GM21619 (cell line): Measurements from ENCODE around the gene DCHS1.
A peak's percentile ranks its signal among the peaks of the same experiment; 100 is the strongest.

Source experiments
- ATAC-seq: cut with Tn5 transposase; IDR thresholded peaks from one replicate; pipeline ENCODE4 v1.9.1; 2021; ENCODE audit not compliant: unreplicated experiment

DCHS1 gene

DNA sequence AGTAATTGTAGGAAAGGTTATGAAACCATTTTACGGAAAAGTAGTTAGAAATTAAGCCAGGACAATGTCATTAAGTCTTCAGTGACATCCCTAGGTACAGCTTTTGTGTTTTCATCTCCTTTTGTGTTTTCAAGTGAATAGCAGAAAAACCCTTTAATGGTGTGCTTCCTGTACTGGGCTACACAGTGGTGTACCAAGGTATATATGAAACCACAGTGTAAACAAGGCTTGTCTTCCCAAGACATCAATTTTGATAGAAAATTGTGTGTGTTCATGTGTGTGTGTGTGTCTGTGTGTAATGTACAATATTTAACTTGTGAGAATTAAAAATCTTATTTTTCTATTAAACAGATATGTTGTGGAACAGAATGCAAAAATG lies 18.6 kb upstream of the DCHS1 start:
- no peak for ATAC-seq

DNA sequence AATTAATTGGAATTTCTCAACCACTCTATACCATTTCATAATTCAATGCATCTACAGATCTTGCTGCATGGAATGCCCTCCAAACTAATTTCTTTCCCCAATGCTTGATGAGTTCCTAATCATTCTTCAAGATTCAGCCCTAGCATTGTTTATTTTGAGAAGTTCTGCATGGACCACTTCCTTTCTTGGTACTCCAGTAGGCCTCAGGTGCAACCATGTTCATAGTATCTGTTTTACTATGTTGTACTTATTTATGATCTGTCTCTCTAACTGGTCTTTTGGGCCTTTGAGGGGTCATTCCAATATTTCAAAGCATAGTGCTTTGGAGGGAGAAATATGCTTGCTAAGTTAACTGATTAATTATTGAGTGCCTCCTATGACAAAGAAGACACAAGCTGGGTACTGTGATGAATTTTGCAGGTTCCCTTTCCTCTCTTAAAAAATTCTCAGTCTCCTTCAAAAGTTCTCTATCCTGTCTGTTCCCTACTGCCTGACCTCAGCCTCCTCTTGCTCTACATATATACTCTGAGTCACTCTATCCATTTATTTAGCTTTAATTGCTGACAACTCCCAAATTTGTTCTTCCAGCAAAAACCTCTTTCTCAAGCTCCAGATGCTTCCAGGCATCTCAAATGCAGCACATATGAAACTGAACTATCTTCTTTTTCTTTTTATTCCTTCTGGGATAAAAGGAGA lies 18.1 kb upstream of the DCHS1 start:
- ATAC-seq: no peak

DNA sequence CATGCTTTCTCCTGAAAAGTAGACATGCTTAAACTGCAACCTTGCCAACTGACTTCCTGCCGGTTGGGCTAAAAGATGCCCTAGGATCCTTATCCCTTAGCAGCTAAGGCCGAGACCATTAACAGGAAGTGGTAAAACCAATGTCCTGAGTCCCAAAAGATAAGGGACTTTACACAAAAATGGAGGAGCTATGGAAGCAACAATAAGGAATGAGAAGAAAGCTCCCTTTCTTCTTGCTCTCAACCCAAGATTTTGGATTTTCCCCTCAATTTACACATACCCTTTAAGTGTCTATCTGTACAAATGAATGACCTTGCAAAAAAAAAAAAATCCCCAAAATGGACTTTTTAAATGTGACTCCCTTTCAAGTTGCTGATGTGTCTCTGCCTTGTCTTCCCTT lies 16.4 kb upstream of the DCHS1 start:
- ATAC-seq: no peak

DNA sequence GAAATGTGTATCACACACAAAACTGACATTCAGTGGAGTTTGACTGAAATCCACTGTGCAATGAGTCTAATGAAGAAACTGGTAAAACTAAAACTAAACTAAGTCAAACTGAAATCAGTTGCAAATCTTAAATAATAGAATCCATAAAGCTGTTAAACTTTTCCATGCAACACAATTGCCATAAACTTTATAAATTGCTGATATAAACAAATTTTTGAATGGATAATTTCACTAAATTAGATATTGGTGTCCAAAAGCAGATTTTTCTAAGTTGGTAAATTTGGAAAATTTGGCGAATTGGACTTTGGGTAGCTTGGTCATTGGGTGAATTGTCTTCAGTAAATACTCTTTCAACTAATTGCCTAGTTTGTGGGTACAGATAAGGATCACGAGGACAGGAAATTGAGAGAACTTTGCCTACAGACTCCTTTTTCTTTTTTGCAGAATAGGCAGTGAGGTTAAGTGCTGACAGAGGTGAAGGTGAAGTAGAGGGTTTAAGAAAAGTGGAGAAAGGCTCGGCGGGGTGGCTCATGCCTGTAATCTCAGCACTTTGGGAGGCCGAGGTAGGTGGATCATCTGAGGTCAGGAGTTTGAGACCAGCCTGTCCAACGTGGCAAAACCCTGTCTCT lies 14.7 kb upstream of the DCHS1 start:
- no peak for ATAC-seq

DNA sequence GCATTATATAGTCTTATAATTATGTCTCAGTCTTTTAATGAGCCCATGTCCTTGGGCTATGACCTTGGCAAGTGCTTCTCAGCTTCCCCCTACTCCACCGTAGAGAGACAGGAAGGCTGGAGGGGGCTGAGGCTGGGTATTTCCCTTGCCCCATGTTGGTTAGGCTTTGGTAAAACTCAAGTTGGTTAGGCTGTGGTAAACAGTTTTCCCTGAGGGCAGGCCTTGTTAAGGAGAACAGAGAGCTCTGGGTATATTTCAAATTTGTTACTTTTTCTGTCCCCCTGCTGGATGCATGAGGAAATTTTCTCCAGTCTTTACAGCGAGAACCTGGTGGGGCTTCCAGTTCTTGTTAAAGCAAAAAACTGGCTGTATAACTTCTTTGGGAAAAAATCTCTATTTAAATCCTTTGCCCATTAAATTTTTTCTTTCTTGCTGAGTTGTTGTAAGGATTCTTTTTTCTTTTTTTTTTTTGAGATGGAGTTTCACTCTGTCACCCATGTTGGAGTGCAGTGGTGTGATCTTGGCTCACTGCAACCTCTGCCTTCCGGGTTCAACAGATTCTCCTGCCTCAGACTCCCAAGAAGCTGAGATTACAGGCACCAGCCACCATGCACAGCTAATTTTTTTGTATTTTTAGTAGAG lies 12.2 kb upstream of the DCHS1 start:
- ATAC-seq: peak; percentile 75

DNA sequence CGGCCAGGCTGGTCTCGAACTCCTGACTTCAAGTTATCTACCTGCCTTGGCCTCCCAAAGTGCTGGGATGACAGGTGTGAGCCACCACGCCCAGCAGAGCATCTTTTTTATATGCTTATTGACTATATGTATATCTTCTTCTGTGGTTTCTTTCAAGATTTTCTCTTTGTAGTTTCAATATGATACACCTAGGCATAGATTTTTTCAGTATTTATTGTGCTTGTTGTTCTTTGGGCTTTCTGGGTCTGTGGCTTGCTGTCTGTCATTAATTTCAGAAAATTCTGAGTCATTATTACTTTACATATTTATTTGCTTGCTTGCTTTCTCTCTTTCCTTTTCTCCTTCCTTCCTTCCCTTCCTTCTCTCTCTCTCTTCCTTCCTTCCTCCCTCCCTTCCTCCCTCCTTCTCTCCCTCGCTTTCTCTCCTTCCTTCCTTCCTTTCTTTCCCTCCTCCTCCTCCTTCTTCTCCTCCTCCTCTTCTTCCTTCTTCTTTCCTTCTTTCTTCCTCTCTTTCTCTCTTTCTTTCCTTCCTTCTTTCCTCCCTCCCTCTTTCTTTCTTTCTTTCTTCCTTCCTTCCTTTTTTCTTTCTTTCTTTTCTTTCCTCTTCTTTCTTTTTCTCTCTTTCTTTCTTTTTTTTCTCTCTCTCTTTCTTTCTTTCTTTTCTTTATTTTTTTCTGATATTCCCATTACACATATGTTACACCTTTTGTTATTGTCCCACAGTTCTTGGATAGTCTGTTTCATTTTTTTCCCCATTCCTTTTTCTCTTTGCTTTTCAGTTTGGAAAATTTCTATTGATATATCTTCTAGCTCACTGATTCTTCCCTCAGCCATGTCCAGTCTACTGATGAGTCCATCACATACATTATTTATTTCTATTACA lies 10.9 kb upstream of the DCHS1 start:
- ATAC-seq: no peak

DNA sequence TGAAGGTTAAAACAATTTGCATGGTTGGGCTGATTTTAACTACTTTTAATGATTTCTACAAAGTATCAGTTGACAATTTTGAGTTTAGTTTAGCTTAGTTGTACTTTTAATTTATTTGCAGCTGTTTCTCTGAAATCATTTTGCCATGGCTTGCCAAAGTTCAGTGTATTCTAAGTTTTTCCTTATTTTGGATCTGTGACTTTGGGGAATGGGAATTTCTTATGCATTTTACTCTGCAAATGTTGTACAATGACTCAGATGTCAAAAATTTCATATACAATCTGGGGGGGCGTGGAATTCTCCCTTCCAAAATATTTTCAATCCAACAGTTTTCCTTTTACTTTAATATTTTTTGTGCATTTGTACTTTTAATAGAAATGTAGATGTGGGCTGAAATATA lies 8.9 kb upstream of the DCHS1 start:
- ATAC-seq: no peak

DNA sequence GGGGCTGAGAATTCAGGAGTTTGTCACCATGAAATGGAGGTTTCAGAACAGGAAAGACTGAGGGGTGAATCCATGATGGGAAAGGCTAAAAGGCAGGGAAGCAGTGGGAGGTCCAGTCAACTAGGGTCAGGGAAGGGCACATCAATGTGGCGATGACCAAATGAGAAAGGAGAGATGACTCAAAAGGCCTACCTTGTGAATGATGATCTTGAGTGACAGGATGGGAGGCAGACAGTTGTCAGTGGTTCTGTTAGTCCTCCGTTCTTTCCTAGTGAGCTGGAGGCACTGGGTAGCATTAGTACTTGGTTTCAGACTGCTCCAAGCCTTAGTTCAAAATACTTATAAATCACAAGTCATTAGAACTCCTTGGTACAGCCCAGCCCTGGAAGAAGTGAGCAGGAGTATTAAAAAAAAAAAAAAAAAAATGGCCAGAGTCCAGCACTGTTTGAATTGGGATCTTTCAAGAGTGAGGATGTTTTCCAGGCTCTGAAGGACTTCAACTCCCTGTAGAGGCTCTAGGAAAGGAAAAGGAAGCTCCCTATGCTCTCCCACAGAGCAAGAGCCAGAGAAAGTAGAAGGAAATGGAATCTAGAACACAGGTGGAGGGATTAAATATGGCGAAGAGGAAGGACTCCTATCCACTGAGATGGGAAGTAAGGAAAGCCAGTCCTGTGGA lies 8.3 kb upstream of the DCHS1 start:
- ATAC-seq: no peak

DNA sequence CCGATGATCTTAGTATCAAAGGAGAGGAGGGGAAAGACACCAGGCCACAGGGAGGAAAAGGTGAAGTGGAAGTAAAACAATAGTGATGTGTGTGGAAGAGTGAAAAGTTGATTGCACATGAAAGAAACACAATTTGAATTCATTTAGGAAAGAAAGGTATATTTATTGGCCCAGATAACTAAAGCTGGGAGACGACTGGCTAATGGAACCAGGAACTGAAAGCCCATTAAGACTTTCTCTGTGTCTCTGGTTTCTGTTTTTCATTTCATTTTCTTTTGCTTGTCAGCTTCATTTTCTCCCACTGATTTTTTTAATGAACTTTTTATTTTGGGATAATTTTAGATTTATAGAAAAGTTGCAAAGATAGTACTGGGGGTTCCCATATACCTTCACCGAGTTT lies 5.1 kb upstream of the DCHS1 start:
- ATAC-seq: no peak

DNA sequence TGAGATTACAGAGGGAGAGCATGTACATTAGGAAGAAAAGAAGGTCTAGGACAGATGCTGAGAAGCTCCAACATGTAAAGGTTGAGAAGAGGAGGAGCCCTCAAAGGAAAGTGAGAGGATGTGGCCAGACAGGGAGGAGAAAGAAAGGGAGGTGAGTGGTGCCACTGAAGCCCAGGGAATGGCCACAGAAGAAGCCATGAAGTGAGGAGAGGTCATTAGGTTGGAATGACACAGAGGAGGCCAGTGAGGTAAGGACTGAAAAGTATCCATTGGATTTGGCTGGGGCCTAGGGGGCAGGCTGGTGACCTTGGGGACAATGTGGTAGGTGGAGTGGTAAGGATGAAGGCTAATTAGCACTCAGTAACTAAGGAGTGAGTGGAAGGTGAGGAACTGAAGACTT lies 3.0 kb upstream of the DCHS1 start:
- ATAC-seq: no peak

DNA sequence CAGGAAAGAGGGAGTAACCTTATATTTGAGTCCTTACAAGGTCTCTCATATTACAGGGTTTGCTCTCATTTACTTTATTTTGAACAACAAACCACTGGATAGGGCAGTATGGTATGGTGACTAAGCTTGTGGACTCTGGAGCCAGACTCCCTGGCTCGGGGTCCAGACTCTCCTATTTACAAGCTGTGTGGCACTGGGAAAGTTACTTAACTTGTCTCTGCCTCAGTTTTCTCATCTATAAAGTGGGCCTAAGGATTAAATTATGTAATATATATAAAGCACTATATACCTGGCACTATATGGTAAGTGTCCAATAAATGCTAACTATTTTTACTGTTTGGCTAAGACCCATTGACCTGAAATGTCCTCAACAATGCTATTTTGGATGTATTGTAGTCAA lies 1.7 kb upstream of the DCHS1 start:
- no peak for ATAC-seq

DNA sequence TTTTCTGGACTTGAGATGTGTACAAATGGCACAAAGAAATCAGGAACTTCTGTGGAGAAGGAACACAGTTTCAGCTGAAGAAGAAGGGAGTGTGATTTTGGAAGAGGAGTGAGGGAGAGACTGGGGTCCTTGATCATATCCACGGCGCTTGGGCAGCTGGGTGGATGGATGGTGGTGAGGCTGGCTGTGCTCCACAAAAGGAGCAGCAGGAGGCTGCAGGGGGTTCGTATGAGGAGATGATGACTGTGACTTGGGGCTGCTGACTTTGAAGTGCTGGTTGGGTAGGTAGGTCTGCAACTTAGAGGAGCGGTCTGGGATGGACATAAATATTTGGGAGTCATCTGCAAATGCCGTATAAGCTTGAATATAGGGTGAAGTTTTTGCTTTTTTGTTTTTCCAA lies 1.3 kb upstream of the DCHS1 start:
- no peak for ATAC-seq

DNA sequence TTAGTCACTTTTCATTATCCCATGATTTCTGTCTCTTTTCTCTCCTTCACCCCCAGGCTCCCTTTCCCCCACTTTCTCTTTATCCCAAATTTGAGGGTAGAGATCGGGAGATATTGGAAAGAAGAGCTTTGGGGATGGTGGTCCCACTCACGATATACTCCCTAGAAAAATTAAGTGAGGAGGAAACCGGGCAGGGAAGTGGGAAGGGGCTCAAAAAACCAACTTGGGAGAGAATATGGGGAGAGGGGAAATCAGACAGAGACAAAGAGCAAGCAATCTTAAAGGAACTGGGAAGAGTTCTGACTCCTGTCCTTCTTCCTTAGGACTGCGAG lies 941 bp upstream of the DCHS1 start:
- no peak for ATAC-seq

DNA sequence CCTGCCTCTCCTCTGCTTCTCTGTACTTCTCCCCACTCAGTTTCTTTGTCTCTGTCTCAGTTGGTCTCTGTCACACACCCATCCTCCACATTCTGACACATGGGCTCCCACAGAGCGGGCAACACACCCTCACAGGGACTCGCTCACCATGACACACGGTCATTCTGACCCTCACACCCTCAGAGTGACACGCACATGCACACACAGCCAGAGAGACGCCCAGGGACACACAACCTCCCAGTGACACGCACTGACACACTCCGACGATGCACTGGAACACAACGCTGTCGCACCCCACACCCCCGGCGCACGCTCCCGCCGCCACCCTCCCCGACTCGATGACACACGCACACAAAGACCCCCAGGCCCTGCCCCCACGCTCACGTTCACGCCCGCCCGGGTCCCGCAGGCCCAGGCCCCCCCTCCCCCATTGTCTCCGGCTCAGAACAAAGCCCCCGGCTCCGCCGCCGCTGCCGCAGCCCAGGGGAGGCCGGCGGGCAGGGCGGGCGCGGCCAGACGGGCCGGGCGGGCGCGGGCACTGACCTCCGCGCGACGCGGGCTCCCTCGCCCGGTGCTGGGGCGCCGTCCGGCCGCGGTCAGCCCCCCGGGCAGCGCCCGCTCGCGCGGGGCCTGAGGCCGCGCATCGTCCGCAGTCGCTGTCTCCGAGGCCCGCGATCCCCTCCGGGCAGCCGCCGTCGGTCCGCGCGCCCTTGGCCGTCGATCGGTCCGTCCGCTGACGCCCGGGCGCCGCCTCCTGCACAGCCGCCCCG lies 404 bp downstream of the DCHS1 start:
- ATAC-seq: no peak

DNA sequence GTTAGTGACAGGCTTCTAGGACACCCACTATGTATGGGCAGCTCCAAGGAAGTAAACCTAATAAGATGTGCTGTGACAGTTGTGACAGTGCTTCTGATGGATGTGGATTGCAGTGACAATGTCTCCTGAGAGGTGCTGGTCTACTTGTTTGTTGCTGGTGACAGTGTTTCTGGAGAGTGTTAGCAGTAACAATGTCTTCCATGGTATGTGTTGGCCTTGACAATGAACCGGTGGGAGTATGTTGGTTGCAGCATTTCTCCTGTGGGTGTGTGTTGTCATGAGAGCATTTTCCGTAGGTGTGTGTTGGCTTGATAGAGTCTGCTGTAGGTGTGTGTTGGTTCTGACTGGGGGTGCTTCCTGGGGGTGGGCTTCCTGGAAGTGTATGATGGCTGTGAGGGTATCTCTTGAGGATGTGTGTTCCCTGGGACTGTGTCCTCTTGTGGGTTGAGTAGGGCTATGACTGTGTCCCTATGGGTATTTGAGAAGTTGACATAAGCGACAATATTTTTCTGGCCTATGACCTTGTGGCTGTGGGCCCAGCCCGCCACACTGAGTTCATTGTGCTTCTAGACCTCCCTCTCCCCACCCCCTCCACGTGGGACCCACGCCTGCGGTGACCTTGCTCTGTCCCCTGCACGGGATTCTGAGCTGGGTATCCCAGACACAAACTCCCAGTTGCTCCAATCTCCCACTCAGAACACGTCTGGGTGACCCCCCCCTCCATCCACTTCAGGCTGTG lies 1.2 kb downstream of the DCHS1 start:
- ATAC-seq: no peak

DNA sequence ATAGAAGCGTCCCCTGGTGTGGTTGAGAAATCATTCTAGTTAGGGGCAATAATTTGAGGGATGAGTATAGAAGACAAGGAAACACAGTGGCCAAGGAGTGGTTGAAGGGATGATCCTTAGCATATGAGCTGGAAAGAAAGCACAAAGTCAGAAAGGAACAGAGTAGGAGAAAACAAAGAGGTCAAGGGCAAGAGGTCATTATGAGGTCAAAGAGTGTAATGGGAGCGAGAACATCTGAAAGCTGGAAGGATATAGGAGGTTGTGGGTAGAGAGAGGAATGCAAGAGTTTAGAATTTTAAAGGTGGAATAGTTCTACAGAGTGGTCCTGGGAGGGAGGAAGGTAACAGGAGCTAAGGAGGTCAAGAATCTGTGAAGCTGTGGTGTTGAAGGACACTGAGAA lies 2.0 kb downstream of the DCHS1 start:
- no peak for ATAC-seq

DNA sequence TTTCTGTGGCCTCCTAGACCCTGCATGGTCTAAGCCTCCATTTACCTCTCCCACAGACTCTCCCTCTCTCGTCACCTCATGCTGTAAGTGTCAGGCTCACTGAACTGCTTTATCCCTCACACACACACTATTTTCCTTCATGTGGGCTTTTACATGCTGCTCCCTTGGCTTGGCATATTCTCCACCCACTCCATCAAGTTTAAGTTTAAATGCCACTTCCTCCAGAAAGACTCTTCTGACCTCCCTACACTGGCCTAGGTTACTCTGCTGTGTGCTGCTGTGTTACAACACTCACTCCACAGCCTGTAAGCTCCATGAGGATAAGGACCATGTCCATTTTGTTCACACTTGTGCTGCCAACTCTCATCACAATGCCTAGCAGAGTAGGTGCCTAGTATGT lies 2.5 kb downstream of the DCHS1 start:
- no peak for ATAC-seq

DNA sequence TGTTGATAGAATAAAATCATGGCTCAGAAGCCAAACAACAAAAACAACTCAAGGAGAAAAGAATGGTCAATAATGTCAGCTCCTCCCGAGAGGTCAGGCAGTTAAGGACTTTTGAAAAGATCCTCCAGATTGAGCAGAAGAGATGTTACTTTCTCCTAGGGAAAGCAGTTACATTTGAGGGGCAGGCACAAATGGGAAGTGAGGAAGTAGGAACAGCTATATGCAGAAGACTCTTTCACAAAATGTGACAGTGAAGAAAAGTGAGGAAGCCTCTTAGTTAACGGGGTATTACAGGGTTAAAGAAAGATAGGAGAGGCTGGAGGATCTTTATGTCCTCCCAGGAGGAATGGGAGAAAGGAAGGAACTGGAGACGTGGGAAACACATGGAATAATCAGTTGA lies 3.4 kb downstream of the DCHS1 start:
- ATAC-seq: no peak

DNA sequence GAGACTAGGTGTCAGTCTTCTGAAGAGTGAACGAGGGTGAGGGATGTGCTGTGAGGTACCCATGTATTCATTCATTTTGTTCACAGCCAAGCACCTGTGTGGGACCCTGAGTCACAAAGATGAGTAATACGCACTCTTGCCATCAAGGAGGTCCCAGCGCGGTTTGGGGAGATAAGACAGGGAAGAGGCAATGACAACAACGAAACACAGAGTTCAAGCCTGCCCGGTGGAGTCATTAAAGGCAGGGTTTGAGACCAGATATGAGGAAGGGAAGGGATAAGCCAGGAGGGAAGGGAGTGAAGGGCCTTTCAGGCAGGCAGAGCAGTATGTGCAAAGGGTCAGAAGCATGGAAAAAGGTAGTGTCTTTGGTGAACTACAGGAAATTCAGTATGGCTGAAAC lies 4.6 kb downstream of the DCHS1 start:
- ATAC-seq: no peak

DNA sequence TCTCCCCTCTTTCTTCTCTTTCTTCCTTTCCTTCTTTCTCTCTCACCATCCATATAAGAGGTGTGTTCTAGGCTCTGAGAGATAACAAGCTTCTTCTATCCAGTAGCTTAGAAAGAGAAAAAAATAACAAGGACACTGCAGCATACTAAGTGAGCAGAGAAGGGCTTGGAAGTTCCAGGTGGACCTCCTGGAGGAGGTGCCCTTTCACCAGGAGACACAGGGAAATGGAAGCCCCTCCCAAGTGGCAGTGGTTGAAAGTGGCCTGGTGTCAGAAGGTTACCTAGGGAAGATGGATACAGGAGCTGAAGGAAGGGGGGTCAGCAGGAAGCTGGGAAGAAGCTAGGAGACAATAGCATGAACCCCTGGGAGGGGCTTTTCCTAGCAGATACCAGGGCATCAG lies 5.5 kb downstream of the DCHS1 start:
- ATAC-seq: no peak
